GM18951 (cell line): ENCODE results near the gene SUCLG1.

Experiments used
- POLR2A ChIP-seq: IDR thresholded peaks from 4 replicates; pipeline ENCODE4 v1.6.1; 2011; ENCODE audit warnings: mild to moderate bottlenecking; ENCODE audit not compliant: insufficient read length, insufficient read depth; ENCODE audit errors: extremely low read depth
- in situ Hi-C: fragments of 300-500 bp; cut with MboI; formaldehyde crosslinking; loops from one replicate; pipeline ENCODE4 v1.12.0; 2022; ENCODE audit warnings: low sequenced_read_pairs, mixed read lengths, inconsistent platforms; ENCODE audit not compliant: unreplicated experiment

SUCLG1 gene

DNA sequence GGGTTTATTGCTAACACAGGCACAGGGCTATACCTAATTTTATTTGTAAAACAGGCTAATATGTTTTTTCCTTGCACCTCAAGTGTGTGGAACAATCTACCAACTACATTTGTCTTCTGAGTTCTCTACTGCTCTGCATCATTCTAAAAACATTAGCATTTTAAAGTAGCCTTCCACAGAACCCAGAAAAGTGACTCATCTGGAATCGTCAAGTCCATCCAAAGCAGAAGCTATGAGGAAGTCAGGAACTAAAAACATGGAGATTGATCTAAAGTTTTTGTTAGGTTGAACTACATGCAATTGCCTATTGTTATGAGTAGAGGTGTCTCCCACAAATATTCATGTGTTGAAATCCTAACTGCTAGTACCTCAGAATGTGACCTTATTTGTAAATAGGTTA lies 70.9 kb downstream of the SUCLG1 start:
- in situ Hi-C loops, result no loop called here
- no peak for TF ChIP-seq POLR2A

DNA sequence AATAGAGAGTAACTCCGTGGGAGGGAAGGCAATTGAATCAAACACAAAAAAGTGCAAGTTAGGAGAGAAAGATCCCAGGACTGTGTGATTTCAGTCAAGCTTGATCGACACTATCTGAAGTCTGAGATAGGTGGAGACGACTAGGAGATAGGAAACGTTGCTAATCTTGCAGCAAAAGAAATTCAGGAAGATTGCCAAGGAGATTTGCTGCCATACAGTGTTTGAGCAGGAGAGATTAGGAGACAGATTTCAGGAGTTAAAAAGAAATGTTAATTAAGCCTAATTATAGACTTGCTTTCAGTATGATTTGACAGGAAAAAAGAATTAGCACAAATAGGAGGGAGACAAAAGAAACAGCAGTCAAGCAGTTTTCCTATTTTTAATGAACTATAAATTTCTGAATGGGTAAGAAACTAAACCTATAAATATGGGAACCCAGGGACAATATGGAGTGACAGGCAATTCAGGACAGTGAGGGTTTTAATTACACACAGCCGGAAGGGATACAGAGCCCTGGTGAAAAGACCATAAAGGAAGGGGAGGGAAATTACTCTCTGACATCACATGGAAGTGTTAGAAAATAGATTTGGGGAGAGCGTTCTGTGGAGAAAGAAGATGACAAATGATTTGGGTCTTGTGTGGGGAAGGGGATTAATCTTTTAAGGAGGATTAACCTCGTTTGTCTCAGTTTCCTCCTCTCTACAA lies 72.6 kb downstream of the SUCLG1 start:
- no peak for TF ChIP-seq POLR2A
- in situ Hi-C loops, result no loop called here

DNA sequence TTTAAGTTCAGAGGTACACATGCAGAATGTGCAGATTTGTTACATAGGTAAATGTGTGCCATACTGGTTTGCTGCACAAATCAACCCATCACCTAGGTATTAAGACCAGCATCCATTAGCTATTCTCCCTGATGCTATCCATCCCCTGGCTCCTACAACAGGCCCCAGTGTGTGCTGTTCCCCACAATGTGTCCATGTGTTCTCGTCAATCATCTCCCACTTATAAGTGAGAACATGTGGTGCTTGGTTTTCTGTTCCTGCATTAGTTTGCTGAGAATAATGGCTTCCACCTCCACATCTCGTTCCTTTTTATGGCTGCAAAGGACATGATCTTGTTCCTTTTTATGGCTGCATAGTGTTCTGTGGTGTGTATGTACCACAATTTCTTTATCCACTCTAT lies 75.8 kb downstream of the SUCLG1 start:
- in situ Hi-C loops, result no loop called here
- TF ChIP-seq POLR2A, result no peak

DNA sequence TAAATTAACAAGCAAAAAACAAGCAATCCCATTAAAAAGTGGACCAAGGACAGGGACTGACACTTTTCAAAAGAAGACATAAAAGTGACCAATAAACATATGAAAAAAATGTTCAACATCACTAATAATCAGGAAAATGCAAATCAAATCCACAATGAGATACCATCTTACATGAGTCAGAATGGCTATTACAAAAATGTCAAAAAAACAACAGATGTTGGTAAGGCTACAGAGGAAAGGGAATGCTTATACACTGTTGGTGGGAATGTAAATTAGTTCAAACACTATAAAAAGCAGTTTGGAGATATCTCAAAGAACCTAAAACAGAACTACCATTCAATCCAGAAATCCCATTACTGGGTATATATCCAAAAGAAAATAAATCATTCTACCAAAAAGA lies 78.2 kb downstream of the SUCLG1 start:
- in situ Hi-C loops, result no loop called here
- TF ChIP-seq POLR2A, result no peak

DNA sequence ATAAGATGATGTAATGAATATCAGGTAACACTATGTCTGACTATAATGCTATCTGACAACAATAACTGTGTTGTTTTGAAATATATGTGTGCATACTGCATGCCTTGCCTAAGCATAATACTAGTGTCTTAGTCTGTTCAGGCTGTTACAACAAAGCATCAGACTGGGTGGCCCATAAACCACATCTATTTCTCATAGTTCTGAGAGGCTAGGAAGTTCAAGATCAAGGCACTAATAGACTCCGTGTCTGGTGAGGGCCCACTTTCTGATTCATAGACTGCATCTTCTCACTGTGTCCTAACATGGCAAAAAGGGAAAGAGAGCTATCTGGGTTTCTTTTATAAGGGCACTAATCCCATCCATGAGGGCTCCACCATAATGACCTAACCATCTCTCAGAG lies 80.1 kb downstream of the SUCLG1 start:
- in situ Hi-C loops, result no loop called here
- TF ChIP-seq POLR2A, result no peak

DNA sequence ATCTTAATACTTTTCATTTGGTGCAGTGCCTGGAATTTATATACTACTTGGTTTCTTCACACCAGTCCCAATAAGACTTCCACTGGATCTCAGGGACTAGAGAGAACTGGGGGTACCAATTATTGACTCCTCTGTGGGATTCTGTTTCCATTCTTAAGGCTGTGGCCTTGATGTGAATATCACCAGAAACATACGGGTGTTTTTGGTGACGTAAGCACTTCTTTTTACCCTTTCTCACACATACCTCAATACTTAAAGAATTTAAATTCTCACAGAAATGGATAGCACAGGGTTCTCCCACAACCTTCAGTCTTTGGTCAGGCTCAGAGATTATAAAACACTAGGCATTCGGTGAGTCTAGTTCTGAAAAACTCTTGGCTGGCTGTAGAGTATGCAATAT lies 84.1 kb downstream of the SUCLG1 start:
- in situ Hi-C loops, result no loop called here

DNA sequence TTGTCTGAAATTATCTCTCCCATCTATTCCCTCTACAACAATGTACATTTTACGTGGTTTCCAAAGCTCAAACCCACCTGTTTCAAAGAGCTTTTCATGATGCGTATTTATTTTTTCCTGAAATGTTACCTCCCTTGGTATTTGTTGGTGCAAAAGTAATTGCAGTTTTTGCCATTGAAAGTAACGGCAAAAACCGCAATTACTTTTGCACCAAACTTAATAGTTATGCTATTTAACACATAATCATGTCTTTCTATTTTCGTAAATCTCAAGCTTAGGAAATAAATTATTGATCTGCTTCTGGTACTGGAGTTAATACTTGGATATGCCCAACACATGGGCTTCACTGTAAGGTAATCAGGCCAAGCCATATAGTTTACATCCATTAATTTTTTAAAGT lies 85.2 kb downstream of the SUCLG1 start:
- no peak for TF ChIP-seq POLR2A
- in situ Hi-C loops, result no loop called here

More for the DNA sequence above, 84.1 kb downstream of the SUCLG1 start:
- TF ChIP-seq POLR2A, result no peak
